Measurements from ENCODE around the gene TSHZ2.

DNA sequence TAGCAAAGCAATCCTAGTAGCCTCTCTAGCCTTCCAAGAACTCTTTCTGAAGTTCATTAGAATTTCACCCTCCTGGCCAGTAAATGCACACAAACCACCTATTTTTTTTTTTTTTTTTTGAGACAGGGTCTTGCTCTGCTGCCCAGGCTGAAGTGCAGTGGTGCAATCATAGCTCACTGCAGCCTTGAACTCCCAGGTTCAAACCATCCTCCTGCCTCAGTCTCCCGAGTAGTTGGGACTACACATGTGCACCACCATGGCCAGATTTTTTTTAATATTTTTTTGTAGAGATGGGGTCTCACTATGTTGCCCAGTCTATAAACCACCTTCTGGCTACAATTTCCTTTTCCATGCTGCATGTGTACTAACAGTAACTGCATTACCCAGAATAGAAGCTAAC lies 320.2 kb downstream of the TSHZ2 start:
- TF ChIP-seq EZH2 (IDR thresholded peaks at IDR 0.05; ENCODE audit: borderline replicate concordance, low read length): no peak
- TF ChIP-seq, protein P1, sequence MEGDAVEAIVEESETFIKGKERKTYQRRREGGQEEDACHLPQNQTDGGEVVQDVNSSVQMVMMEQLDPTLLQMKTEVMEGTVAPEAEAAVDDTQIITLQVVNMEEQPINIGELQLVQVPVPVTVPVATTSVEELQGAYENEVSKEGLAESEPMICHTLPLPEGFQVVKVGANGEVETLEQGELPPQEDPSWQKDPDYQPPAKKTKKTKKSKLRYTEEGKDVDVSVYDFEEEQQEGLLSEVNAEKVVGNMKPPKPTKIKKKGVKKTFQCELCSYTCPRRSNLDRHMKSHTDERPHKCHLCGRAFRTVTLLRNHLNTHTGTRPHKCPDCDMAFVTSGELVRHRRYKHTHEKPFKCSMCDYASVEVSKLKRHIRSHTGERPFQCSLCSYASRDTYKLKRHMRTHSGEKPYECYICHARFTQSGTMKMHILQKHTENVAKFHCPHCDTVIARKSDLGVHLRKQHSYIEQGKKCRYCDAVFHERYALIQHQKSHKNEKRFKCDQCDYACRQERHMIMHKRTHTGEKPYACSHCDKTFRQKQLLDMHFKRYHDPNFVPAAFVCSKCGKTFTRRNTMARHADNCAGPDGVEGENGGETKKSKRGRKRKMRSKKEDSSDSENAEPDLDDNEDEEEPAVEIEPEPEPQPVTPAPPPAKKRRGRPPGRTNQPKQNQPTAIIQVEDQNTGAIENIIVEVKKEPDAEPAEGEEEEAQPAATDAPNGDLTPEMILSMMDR (IDR thresholded peaks at IDR 0.05; ENCODE audit: low read length): no peak

All from OCI-LY1 (cell line).